Activated T-cell treated with anti-CD3 and anti-CD28 coated beads, Interleukin-2, amount 50 U/mL, for 1 hour (primary cell): ENCODE measurements around the gene UQCC2.

Experiments used
- DNase-seq: peaks from one replicate; pipeline ENCODE4 v3.0.0-alpha.2; 2020

The UQCC2 gene

DNA sequence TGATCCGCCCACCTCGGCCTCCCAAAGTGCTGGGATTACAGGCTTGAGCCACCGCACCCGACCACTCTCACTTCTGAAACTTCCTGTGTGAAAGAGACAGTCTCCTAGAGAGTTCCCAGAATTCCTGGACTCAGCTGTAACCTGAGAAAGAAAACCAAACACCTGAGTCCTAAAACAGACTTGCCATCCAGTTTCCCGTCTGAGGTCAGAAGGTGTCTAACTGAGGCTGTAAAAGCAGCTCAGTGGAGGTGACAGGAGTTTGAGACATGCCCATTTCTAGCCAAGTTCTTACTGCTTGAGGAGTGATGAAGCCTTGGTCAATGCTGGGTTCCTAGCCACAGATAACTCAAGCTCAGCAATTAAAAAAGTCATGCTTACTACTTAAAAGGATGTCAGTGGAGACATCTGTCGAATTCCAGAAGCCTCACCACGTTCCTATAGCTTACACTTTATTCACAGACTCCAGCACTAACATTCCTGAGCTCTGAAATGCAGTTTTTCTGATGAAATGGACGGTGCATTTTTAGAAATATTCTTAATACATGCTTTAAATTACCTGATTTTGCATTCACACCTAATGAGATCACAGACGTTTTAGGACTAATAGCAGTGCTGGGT is 6.1 kb downstream of the UQCC2 start:
- DNase-seq = no peak

DNA sequence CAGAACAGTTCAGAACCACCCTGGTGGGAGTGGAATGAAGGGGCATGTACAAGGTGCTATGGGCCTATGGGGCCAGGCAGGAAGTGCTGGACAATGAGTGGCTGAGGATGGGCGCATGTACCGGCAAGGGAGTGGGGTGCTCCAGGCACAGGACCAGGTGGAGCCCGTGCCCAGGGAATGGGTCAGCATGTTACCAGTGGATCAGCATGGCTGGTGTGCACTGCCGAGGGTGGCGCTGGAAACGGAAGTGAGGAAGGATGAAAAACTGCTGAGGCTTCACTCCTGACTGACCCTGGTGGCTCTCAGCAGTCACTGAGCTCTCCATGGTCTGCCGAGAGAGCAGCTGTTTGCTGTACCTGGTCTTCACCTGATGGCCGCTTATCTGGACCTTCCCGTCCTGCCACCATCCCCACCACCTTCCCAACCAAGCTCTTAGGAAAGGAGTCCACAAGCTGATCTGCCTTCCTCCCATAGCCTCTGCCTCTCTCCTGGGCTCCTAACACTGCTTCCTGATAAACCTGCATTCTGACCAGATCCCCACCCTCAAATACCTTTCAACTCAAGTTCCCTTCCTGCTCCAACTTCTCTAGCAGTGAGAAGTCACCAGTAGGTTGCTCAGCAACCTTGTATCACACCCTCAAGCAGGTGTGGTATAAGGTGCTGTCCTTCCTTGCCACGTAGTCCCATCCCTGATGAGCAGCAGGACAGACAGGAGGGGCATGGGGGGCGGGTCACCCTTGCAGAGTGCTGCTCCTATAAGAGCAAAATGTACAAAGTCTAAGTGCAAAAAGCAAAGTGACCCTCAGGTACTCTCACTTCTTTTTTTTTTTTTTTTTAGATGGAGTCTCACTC is 7.1 kb downstream of the UQCC2 start:
- no peak for DNase-seq

DNA sequence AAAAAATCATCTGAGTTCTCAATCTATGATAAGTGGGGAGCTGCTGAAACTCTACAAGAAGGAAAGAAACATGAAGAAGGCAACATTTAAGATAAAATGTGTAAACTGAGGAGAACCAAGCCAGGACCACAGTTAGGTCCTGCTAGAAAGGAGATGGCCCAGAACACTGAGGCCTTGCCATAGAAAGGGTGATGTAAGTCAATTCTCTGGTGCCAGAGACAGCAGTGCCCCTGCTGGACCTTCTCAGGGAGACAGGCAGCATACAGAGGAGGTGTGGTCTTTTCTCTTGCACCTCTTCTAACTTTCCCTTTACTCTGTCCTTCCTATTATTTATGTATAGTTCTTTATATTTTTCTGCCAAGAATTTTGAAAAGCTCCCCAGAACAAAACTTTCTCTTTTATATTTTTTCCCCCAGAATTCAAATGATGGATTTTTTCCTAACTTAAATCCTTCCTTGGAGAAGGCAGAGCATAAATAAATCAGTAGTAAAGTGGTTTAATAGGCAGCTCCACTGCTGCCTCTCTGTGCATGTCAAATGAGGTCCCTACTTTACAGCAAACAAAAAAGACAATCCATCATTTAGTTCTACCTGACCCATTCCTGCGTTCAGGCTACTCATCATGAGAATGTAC is 9.0 kb downstream of the UQCC2 start:
- DNase-seq = no peak

DNA sequence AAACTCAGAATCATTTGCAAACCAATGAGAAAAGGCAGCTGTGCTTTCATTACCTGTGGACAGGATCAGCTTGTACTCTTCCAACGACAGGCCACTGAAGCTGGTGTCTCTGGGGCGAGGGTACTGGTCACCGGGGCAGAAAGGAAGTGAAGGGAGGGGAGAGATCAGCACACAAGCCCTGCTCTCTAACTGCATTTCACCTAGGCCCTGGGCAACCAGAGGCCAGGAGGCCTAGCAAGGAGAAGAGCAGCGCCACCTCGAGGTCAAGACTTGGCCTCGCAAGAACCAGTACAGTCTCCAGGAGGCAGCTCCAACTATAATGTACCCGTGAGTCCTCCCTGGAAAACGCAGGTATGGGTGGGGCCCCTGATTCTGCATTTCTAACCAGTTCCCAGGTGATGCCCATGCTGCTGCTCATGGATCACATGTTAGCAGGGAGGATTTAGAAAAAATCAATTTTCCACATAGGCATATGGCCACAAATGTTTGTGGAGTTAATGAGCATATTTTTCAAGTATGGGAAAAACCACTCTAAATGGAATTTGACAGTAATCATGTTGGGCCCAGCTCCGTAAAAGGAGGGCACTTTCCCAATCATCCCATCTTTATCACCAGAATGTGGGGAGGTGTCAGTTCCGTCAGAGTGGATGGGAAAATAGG is 11.0 kb downstream of the UQCC2 start:
- DNase-seq = peak; percentile 75

DNA sequence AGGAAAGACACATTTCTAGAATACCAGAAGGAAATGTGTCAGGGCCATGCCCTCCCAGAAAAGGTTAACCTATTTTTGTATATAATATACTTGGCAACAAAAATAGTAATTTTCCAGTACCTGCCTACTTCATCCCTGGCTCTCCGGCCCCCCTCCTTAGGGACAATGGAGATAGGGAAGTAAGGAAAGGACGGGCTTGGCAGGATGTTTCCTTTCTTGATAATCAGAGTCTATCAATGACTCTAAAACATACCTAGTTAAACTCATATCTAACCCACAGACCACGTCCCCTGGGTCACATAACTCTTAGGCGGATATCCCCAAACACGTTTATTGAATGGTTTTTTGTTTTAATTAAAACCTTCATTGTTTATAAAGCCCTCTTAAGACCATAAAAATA is 11.8 kb downstream of the UQCC2 start:
- DNase-seq = no peak

DNA sequence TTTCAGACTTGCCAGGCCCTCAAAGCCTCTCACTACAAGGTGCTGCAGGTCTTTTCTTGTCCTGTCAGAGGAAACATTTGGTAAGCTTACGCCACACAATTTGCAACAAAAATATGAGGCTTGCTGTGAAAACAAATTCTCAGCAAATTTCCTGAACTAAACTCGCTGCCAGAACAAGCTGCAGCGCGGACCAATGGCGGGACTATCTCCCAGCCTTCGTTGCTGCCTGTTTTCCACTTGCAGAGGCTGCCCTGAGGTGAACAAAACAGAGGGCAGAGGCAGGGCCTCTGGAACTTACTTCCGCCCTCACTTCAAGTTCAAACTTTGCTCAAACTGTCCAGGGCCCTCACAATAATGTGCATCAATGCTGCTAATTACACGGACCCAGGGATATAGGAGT is 12.4 kb downstream of the UQCC2 start:
- DNase-seq = no peak

DNA sequence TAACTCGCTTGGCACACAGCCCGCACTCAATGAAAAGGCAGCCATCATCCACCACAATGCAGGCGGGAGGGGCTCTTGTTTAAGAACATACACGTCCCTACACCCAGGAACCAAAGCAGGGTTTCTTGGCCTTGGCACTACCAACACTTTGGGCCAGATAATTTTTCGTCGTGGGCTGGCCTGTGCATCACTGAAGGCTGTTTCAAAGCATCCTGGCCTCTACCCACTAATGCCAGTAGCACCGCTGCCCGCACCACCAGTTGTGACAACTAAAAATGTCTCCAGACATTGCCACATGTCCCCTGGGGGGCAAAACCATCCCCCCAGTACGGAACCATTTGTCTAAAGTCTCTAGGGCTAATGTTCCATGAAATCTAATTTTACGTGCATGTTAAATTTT is 13.0 kb downstream of the UQCC2 start:
- no peak for DNase-seq

DNA sequence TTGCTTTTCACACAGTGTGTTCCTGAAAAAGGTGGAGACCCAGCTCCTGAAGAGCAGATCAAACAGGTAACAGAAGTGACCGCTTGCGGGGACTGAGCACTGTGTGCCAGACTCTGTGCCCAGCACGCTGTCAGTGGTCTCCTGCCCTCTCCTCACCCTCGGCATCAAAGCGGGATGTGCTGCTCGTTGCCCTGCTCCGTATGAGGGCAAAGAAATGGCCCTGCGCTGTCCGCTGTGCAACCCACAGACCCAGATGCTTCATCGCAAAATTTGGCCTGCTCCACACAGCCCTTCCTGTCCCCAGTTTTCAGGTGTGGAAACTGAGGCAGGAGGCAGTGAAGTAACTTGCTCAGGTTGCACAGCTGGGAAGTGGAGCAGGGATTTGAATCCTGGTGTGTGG is 13.7 kb downstream of the UQCC2 start:
- DNase-seq = no peak

DNA sequence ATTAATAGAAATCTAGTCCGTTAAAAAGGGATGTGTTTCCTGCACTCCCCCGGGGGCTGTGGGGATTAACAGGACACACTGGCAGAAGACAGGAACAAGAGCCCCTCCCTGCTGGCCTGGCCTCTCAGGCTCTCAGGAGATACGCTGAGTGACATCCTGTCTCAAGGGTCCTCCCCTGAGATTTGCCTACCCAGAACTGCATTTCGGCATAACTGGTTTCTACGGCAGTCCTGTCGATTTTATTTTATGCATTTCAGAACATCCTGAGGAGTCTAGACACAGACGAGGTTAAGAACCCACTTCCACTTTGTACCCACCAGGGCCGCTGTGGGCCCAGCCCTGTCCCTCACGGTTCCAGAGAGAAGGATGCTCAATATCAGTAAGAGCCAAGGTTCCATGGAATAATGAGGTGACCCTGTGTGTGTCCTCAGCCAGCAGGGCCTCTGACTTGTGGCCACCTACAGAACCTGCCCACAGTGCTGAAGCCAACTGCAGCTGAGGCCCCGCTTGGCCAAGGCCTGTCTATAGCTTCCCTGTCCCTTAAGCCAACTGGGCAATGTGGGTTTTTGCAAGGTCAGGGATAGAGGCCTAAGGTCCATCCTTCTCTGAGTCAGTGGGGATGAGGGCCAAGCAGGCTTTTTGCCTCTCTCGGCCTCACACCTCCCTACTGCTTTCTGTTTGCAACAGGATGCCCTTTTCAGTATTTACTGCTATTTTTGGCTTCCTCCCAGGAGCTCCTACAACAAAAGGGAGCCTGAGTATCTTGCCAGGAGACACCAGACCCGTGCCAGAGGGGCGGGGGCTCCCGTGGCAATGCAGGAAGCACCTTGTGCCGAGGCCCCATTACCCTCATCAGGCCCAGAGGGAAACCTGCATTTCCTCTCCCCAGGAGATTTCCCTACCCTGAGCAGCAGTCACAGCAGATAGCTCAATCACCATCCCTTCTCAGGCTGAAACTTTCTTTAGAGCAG is 14.7 kb downstream of the UQCC2 start:
- DNase-seq = peak; percentile 47

DNA sequence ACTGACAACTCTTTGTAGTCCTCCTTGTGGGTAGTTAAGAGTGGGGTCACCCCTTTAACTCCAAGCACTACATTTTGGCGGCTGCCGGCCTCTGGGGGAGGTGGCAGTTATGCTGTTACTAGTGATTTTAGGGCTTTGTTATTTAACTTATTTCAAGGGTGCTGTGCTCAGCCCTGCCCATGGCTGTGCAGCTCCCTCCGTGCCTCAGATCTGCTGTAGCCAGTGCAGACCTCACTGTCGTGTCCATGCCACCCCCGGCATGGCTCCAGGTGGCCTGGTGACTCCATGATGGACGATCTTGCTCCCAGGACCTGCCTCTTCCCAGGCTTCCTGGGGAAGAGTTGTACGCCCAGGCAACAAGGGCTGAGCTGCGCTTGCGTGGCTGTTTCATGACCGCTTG is 15.4 kb downstream of the UQCC2 start:
- no peak for DNase-seq

DNA sequence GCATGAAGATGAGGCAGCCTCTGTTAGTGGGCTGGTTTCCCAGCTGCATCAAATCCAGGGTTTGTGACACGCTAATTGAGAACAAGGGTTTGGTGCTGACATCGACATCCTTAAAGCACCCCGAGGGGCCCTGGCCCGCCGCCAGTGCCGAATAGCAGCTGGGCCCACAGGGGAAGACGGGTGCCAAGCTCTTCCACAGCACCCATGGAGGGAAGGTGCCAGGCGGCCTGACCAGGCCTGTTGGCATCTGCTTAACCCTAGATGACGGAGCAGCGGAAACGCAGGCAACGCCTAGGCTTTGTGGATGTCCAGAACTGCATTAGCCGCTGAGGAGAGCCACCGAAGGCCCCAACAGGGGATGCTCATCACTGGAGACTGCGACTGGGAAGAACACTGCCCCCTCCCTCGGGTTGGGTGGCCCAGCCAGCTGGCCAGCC is 16.0 kb downstream of the UQCC2 start:
- DNase-seq = no peak

DNA sequence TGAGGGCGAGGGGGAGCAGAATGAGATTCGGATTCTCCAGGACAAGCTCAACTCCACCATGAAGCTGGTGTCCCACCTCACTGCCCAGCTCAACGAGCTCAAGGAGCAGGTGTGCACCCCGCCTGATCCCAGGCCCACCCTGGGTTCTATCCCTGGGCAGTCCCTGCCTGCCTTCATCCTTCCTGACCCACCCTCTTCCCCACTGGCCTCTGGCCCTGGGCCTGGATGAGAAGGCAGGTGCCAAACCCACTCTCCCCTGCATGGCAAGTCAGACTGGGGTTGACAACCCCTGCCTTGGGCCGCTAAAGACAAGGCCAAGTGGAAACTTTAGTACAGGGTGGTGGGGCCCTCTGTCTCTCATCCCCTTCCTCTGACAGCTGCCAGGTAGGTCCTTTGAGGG is 16.5 kb downstream of the UQCC2 start:
- DNase-seq = no peak

DNA sequence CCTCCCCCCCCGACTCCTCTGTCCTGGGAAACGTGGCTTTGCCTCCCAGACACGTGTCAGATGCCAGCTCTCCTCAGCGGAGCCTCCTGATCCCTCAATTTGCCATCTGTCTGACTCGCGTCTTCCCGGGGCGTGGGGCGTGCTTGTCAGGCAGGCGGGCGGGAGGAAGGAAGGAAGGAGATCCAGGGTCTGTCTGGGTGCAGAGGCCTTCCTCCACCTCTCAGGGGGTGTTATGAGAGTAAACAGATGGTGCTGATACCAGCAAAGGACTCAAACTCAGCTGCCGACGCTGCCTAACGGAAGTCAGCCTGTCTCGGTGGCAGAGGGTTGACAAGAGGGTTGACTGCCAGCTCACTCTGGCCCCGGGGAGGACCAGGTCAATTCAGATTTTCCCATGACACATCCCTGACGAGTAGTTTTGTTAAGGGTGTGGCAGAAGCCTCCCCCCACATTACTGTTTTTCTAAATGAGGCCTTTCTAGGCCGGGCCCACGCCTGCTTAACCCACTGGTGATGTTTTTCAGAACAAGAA is 17.0 kb downstream of the UQCC2 start:
- DNase-seq = peak; percentile 69

DNA sequence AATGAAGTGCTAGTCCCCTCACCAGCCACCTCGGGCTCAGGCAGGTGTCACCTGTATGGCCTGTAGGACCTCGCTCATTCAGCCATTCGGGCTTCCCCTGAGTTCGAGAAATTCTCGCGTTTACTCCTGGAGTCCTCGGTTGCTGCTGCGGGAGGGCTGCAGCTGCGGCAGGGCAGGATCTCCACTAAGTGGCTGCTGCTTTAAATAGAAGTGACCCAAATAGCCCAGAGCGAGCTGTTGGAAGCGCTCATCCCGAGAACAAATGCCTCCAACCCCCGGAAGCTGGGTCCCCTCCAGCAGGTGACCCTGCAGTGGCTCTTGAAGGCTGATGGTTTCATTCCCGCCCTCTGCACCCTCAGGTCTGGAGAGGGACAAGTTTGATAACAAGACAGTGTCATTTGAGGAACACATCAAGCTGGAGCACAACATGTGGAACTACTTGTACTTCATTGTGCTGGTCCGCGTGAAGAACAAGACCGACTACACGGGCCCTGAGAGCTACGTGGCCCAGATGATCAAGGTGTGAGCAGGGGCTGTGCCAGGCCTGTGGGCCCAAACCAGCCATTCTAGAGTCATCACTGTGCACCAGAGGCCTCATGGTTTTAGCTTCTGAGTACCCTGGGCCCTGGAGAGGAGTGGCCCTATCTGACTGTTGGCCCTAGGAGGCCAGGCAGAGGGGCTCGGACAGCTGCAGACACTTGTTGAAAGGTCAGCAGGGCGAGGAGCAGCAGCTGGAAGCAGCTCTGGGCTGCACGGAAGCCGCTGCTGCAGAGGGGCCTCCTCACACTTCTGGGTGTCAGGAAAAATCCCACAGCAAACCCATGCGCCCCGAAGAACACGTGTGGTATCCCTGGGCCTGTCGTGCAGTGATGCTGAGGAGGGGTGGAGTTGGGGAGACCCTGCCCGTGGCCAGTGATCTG is 18.1 kb downstream of the UQCC2 start:
- DNase-seq = no peak

DNA sequence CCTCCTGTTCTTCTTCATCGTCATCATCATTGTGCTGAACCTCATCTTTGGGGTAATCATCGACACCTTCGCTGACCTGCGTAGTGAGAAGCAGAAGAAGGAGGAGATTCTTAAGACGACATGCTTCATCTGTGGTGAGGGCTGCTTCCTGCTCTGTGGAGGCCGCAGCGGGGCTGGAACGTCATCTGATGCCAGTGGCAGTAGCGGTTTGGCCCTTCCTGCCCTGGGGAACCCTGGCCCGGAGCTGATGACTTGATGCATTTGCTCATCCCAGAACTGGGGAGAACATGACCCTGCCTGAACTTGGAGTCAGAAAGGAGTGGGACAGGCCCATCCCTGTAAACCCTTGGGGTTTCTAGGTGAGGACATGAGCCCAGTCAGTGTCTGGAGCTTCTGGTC is 18.7 kb downstream of the UQCC2 start:
- DNase-seq = peak; percentile 67

DNA sequence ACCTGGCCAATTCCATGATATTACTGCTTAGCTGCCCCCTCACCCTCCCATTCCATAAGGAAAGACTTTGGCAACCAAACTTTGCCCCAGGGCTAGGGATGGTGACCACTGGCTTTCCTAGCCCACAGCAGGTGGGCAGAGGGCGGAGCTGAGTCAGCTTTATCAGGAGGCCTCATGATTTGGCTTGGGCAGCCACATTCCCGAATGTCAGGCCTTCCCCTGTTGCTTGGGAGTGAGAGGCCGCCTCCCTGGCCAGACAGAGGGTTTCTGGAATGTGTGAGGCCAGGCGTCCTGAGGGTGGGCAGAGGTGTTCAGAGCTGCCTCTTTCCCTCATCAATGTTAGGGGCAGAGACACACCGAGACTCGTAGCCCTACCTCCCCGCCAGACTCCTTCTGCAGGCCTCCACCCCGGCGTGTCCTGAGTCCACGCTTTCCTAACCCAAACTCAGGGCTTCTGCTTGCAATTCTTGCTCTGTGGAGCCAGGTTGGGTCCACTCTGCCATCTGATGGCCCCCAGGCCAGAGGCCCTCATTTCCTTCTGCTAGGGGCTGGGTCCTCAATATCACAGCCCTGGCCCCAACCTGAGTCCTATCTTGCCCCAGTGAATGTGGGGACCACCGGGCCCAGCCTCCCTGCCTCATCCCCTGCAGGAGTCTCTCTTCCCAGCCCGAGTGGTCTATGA is 19.3 kb downstream of the UQCC2 start:
- no peak for DNase-seq

DNA sequence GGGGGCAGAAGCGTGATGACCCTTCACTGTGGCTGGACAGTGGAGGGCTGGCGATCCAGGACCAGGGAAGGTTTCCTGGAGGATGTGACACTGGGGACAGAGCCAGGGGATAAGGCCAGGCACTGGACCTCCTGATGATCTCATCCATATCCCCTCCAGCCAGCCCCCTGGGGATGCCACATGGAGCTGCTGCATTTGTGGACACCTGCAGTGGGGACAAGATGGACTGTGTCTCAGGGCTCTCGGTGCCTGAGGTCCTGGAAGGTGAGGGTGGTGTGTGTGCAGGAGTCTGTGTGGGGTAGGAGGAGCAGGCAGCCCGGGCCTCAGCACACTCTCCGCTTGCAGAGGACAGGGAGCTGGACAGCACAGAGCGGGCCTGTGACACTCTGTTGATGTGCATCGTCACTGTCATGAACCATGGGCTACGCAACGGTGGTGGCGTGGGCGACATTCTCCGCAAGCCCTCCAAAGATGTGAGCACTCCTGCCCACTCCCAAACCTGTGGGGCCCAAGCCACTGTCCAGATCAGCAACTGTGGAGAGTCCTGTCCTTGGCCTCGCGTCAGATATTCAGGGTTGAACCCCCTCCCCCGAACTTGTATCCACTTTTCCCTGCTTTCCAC is 19.9 kb downstream of the UQCC2 start:
- DNase-seq = no peak

DNA sequence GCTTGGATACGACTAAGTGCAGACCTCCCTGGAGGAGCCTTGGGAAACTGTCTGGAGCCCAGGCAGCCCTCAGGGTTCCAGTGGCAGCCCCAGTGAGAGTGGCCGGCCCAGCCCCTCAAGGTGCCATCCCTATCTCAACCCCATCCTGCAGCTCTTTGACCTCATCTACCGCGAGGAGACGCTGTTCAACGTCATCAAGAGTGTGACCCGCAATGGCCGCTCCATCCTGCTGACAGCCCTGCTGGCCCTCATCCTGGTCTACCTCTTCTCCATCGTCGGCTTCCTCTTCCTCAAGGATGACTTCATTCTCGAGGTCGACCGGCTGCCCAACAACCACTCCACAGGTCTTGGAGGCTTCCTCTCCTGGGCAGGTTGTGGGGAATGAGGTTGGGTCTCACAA is 20.7 kb downstream of the UQCC2 start:
- no peak for DNase-seq

DNA sequence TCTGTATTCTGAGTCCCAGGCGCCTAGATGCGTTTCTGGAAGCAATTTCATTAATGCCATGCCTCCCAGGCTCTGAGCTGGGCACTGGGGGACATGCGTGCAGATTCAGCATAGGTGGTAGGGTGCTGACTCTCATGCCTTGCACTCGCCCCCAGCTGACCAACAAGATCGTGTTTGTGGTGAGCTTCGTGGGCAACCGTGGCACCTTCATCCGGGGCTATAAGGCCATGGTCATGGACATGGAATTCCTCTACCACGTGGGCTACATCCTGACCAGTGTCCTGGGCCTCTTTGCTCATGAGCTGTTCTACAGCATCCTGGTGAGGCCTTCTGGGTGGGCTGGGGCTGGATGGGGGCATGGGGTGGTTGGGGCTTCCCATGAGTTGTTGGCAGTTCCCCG is 21.6 kb downstream of the UQCC2 start:
- no peak for DNase-seq

DNA sequence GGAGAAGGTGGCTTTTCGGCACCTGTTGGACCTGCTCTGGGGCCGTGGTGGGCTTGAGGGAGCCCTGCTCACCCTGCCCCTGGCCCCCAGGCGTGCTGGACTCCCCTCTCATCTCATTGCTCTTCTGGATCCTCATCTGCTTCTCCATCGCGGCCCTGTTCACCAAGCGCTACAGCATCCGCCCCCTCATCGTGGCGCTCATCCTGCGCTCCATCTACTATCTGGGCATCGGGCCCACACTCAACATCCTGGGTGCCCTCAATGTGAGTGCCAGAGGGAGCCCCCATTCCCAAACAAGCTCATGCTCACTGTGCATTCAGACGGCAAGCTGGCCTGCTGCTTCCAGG is 22.4 kb downstream of the UQCC2 start:
- no peak for DNase-seq
